GM21619 (cell line): ENCODE measurements around the gene NUBP2.
A peak's percentile ranks its signal among the peaks of the same experiment; 100 is the strongest.

ENCODE experiments used
- ATAC-seq: cut with Tn5 transposase; IDR thresholded peaks from one replicate; pipeline ENCODE4 v1.9.1; 2021; ENCODE audit not compliant: unreplicated experiment

Gene NUBP2, protein sequence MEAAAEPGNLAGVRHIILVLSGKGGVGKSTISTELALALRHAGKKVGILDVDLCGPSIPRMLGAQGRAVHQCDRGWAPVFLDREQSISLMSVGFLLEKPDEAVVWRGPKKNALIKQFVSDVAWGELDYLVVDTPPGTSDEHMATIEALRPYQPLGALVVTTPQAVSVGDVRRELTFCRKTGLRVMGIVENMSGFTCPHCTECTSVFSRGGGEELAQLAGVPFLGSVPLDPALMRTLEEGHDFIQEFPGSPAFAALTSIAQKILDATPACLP

DNA sequence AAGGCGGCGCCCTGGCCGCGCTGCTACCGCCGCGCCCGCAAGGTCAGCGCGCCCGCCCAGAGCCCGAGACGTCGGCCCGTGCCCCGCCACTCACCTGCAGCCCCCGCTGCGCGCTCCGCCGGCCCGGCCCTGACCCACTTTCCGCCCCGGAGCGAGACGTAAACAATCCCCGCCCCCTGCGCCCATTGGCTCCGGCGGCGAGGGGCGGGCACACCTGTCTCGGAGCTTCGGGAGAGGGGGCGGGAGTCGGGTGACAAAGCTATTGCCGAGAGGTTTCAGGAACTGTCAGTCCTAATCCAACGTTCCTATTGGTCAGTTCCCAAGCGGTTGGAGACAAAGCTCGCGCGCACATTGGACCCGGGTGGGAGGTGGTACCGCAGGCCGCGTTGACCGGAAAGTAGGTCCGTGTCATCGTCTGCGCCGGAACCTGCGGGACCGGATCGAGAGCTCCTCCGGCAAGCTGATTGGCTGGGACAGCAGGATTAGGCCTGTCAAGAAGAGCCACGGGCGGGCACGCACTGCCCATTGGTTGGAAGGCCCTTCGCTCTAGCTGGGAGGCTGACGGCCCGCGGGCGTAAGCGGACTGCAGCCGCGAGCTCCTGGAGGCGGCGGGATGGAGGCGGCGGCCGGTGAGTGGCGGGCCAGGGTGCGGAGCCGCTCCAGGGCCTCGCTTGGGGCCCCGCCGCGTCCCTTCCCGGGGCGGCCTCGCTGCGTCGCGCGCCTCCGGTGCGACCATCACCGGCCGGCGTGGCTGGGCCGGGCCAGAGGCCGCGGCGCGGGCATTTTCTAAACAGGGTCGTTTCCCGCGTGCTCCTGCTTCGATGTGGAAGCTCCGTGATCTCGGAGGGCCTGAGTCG is at the start of gene NUBP2, which contains the start of gene SPSB3:
NUBP2 (plus strand) TSS at position 553 of the 857 bp plus-strand sequence; CDS start at position 614, 61 bp downstream.
SPSB3 (minus strand) TSS at position 164 of the 857 bp plus-strand sequence. CDS start 1,088 bp downstream, outside the sequence.
- ATAC-seq: peak; percentile 79

DNA sequence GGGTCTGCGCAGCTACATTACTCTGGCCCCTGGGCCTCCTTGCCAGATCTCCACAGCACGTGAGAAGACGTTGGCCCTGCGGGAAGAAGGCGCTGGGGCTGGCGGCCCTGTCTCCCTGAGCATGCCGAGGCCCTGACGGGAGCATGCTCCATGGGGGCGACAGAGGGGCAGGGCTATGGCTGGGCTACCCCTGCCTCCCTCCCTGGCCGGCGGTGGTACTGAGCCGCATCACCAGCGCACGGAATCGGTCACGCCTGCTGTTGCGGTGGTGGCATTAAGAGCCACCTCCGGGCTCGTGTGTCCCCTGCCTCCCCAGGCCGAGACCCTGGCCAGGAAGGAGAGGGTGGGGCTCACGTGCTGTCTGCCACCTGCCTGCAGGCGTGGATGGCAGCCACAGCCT is 48.6 kb upstream of the NUBP2 start:
- no peak for ATAC-seq

DNA sequence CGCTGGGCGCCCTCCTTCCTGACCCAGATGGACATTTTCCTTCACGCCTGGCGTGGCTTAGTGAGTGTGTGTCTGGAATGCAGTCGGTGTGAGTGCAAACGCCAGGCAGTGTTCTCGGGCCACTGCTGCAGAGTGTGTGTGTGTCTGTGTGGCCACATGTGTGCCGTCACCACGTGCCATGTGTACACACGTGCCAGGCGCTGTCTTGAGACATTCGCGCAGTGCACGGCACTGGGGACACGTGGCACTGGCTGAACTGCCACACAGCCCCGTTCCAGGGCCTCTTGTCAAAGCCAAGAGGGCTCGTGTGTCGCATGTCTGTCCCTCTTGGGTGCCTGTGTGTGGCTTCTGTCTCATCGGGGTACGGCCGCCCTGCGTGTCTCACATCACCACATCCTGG is 47.9 kb upstream of the NUBP2 start:
- ATAC-seq: no peak

DNA sequence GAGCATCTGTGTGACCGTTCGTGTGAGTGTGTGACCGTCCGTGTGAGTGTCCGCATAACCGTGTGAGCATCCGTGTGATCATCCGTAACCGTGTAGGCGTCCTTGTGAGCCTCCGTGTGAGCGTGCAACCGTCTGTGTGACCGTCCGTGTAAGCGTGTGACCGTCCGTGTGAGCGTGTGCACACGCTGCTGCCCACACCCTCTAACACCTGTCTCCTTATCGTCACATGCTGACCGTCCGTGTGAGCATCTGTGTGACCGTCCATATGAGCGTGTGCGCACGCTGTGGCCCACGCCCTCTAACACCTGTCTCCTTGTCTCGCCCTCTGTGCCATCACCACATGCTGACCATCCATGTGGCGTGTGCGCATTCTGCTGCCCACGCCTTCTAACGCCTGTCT is 42.5 kb upstream of the NUBP2 start:
- no peak for ATAC-seq

DNA sequence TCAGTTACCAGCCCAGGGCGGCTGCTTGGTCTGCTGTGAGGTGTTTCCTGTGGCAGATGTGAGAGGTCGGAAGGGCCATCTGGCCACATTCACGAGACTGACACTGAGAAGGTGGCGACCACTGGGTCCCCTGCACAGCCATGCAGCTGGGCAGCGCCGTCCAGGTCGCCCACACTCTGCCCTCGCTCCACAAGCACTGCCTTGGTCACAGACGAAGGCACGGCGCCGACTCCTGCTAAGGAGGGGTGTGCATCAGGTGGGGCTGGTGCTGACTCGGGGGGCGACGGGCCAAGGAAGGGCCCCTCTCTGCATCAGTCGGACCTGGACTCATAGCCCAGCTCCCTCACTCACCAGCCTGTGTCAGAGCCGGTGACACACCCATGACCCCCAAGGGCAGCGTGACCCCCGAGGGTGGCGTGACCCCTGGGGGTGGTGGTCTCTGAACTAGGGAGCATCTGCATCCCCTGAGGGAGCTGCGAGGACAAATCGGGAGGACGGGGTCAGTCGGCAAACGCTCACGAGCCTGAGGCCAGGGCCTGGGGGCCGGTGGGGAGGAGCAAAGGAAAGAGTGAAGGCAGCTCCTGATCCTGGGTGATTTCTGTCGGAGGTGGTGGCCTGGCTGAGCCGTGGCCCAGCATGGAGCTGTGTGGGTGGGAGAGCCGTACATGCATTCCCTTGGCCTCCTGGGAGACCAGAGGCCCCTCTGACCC is 41.8 kb upstream of the NUBP2 start:
- ATAC-seq: no peak

DNA sequence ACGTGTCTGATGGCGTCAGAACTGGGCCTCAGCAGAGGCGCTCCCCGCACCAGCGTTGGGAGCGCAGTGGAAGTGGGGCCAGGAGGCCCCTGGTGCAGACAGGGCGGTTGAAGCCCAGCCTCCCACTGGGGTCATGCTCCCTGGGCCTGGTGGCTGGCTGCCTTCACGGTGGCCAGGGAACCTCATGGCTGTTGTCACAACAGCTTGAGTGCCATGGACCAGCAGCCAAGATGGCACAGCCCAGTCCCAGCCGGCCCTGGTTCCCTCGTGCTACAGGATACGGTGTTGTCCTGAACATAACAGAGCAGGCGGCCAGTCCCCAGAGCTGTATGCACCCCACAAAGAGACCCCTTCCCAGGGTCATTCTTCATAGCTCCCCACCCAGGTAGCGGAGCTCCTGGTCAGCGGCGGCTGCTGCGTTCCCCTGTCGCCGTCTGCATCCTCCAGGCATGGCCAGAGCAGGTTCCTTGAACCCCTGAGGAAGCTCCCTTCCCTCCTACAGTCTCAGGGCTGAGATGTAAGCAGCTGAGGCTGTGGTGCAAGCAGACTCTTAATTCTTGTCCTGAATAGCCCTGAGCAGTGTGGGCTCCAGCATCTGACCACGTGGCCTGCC is 41.1 kb upstream of the NUBP2 start:
- no peak for ATAC-seq

DNA sequence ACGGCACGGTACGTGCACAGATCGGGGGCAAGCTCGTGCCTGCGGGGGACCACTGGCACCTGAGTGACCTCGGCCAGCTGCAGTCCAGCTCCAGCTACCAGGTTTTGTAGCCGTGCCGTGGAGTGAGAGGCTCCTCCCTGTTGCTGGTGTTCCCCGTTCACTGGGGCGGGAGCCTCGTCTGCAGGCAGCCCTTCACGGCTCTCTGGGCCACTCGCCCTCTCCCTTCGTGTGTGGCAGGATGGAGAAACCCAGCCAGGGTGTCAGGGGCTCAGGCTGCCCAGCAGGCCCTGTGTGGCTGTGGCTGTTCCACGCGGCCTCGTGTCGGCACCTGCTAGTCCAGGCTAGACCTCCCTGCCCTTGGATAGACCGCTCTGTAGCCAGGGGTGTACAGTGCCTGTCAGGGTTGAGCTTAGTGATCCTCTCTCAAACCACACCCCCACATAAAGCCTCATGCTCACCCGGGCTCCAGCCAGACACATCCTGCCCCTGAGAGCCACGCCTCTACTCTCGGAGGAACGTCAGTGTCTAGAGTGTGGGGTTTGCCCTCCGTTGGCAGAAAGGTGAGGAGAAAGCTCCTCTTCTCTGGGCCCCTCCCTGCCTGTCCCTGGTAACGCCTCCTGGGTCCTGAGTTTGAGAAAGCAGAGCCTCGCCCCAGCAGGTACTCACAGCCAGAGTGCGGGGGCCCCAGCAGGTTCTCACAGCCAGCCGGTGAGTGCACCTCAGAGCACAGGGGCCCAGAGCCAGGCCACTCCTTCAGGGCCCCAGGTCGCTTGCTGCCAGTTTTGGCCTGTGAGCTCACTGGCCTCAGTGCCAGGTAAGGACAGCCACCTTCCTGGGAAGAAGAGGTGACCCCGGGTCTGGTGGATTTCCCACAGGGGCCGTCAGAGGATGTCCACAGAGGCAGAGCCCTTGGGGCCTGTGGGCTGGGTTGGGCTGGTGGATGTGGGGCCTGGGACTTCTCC is 39.1 kb upstream of the NUBP2 start:
- no peak for ATAC-seq

DNA sequence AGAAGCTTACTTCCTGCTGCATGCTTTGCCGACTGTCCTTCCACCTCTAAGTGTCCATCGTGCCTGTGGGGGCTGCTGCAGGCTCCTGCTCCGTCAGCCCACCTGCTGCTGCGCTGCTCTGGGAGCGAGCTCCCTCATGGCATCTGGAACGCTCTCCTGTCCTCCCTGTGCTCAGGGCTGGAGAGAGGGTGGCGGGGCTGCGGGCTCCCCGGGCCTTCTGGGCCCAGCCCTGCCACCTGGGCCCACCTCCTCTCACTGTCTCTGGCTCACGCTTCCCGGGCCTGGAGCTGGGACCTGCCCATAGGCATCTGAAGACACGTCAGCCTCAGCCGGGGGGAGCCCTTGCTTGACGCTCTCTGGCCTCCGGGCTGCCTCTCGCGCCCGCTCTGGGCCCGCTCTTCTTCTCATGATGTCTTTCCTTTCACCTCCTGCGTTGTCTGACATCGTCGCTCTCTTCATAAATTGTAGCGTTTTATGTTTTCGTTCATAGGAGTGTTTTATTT is 38.4 kb upstream of the NUBP2 start:
- ATAC-seq: no peak

DNA sequence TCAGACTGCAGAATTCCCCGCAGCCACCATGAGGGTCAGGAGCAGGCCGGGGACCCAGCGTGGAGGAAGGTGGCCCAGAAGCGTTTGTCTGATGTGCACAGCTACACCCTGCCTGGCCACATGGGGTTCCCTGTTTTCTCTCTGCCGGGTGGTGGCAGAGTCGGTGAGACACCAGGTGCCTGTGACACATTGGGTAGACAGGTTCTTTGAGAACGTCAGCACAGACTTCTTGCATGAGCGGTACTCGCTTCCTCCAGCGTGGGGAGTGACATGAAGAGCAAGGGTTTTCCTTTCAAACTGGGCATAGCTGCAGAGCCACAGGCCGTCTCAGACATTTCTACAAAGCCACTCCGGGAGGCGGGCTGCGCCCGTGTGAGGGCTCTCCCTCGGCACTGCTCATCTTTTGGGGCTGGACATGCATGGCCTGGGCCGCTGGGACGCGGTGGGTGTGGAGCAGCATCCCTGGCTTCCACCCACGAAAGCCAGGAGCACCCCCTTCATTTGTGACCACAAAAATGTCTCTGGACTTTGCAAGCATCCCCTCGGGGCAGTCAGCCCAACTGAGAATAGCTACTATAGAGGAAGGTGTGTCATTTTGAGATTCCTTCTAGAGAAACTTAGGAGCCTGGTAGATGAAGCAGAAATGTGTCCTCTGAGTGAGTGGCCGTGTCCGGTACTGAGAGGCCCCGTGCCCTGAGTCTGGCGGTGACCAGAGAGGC is 37.4 kb upstream of the NUBP2 start:
- no peak for ATAC-seq

DNA sequence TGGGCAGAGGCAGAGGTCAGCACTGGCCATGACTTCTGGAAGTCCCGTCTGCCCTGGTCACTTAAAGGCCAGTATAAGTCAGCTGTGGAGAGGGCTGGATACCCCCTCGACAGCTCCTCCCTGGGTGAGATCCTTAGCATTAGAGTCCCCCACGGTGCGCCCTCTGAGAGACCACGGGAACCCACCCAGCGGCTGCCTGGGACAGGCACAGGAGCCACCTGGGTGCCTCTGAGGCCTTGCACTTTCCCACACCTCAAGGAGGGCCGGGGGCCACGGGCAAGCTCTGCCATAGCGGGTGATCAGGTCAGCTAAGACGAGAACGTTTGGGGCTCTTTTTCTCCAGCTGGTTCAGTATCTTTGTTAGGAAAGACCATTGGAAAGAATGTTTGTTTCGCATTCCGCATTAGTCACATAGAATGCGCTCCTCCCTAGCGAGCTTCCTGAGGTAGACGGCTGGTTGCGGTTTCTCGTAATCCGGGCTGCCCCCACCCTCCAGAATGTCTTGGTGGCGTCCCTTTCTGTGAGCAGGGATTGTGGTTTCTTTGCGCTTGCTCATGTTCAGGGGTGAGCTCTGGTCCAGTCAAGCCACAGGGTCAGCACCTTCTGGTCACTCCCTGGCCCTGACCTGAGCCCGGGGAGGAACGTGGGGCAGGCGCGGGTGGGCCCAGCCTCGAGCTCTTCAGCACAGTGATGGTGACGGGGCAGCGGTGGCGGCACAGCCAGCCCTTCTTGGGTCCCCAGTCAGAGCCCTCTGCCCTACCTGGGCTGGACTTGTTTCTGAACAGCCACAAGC is 36.7 kb upstream of the NUBP2 start:
- ATAC-seq: no peak

DNA sequence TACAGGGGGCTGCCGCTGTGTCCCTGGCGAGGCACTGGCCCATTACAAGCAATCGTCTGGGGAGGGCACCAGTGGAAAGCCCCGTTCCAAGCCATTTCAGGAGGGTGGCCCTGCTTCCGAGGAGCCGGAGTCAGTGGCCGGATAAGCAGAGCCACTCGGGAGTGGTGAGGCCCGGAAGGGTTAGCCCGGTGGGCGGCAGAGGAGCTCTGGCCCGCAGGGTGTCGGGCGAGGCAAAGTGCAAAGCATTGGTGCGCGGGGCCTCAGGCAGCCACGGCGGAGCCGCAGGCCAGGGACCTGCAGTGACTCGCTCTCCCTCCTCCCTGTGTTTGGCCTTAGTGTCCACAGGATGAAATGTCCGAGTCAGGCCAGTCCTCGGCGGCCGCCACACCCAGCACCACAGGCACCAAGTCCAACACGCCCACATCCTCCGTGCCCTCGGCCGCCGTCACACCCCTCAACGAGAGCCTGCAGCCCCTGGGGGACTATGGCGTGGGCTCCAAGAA is 36.0 kb upstream of the NUBP2 start:
- ATAC-seq: no peak

DNA sequence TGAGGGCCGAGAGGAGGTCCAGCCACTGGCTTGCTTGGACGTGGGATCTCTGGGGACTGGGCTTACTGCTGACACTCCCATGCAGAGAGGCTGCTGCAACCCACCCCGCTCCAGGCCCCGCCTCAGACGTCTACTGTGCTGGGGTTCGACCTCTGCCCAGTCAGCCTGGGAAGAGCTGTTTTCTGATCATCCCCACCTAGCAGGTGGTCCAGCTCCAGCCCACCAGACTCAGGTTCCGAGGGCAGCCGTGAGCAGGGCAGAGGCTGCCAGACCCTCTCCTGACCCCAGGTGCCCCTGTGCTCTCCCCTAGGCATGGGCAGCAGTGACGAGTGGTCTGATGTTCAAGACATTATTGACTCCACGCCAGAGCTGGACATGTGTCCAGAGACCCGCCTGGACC is 34.8 kb upstream of the NUBP2 start:
- no peak for ATAC-seq

DNA sequence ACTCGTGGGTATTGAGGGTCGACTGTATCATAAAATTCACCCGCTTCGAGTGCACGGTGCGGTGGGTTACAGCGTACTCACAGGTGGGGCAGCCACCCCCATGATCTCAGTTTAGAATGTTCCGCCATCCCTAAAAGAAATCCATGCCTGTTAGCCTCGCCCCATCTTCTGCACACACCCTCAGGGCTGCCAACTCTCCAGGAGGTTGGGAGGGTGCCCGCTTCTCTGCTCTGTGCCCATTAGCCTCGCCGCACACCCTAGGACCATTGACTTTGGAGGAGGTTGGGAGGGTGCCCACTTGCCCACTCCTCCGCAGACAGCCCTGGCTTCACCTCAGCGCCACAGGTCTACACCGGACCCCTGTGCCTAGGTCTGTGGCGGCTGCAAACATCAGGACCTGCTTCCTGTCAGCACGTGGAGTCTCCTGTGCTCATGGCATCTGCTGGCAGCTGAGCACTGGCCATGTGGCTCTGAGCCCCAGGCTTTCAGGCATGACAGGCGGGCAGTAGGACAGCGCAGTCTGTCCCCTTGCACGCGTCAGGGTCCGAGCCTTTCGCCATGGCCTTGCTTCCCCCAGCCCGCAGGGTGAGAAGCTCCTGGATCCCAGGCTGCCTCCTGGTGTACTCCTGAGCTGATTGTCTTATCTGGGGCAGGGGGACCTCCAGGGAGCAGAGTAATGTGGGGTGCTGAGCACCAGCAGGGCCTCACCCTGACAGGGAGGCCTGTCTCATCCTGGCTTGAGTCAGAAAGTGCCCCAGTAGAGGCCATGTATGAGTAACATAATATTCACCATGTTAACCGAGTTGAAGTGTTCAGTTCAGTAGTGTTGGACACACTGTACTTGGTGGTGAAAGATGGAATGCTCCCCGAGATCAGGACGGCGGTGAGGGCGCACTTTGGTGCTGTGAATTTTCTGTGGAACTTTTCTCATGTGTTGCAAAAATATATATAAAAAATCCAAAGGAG is 33.3 kb upstream of the NUBP2 start:
- ATAC-seq: no peak

DNA sequence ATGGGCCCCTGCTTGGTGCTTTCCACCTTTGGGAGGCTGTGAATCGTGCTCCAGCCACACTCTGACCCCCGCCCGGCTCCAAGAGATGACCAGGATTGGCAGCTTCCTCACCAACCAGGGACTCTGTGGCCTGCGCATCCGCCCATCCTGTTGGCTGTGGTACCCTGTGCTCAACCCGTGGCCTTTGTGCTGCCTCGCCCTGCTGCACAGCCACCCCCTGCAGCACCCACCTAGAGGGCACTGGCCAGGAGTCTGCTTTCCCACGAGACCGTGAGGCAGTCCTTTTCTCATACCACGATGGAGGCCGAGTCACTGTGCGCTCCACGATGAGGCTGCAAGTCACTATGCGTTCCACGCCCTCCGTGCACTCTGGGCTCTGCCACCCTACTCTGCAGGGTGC is 30.8 kb upstream of the NUBP2 start:
- ATAC-seq: no peak

DNA sequence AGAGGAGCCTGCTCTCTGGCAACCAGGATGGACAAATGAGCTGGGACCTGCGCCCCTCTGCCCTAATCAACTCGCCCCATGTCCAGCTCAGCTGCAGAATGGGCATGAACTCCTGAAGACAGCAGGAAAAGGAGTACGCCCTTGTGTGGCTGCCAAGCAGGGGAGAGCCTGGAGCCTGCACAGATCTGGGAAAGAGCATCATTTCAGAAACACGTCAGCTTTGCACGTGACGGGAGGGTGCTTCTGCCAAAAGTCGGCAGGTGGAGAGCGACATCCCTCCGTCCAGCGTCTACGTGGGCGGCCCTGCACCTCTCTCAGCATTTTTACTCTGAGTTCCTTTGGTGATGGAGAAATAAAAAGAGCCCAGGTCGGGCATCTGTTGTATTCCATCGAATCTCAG is 29.9 kb upstream of the NUBP2 start:
- no peak for ATAC-seq

DNA sequence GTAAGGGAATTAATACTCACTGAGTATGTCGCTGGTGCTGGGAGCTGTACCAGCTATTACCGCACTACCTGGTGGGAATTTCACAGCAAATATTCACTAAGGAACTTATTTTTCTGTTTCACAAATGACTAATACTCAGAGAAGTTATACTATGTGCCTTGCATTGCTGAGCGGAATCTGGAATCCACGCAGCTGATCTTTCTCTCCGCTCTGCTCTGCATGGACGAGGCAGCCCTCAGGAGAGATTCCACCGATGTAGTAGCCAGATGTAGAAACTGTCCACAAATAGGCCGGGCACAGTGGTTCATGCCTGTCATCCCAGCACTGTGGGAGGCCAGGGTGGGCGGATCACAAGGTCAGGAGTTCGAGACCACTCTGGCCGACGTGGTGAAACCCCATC is 28.6 kb upstream of the NUBP2 start:
- ATAC-seq: no peak
